Suppressor macrophage treated with lipopolysaccharide for 4 hours (primary cell): ENCODE measurements around the gene TRIM44.
"Not testable (repeated sequence)": the region's sequence is repeated elsewhere in the genome, so short reads cannot be mapped to it uniquely, and the experiment has no call there.

Experiments
- DNase-seq: peaks from one replicate; pipeline ENCODE4 v3.0.0-alpha.2; 2020

Gene TRIM44

GRCh38 chr11:35763765-35764164, 101.2 kb downstream of the TRIM44 start:
- no peak for DNase-seq

- no peak for DNase-seq
Measured at GRCh38 chr11:35764417-35764816, 101.8 kb downstream of the TRIM44 start.

GRCh38 chr11:35765211-35765610, 102.6 kb downstream of the TRIM44 start:
- DNase-seq = no peak

- DNase-seq = no peak
Measured at GRCh38 chr11:35766651-35767050, 104.1 kb downstream of the TRIM44 start.

GRCh38 chr11:35770425-35770824, 107.8 kb downstream of the TRIM44 start:
- DNase-seq = not testable (repeated sequence)

GRCh38 chr11:35771722-35772121, 109.1 kb downstream of the TRIM44 start:
- no peak for DNase-seq

- DNase-seq = not testable (repeated sequence)
Measured at GRCh38 chr11:35777241-35777640, 114.7 kb downstream of the TRIM44 start.

- not testable (repeated sequence) for DNase-seq
Measured at GRCh38 chr11:35778943-35779342, 116.4 kb downstream of the TRIM44 start.

DNA sequence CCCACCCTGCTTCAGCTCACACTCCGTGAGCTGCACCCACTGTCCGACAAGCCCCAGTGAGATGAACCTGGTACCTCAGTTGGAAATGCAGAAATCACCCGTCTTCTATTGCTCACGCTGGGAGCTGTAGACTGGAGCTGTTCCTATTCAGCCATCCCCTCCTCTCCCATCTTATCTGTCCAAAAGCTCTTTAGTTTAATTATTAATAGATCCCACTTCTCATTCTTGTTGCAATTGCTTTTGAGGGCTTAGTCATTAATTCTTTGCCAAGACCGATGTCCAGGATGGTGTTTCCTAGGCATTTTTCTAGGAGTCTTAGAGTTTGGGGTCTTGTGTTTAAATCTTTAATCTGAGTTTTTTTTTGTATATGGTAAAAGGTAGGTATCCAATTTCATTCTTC, 116.8 kb downstream of the TRIM44 start:
- no peak for DNase-seq

- no peak for DNase-seq
Measured at GRCh38 chr11:35780951-35781860, 118.6 kb downstream of the TRIM44 start.

DNA sequence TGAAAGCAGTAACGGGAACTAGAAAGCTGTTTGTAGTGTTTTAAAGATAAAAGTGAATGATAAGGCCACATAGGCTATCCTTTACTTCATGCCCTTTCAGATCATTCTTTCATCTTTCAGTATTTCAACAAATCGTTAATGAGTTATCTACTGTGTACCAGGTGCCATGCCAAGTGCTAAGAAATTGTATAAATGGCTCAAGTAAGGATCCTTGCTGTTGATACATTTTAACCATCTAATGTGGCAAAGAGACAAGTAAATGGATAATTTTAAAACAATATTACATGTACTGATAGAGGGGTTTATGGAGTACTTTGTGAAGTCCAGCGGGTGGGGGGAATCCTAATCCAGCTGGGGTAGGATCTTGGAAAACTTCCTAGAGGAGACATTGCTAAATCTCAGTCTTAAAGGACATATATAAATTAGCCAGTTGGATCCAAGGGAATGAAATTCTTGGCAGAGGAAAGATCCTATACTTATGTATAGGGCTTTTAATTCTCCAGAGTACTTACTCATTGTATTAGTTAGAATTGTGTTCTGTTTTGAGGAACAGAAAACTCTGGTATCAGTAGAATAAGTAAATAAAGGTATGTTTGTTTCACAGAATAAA, 119.4 kb downstream of the TRIM44 start:
- DNase-seq = no peak

- DNase-seq = no peak
Measured at GRCh38 chr11:35783809-35784208, 121.2 kb downstream of the TRIM44 start.

- DNase-seq = no peak
Measured at GRCh38 chr11:35784699-35785098, 122.1 kb downstream of the TRIM44 start.

GRCh38 chr11:35785287-35786167, 123.0 kb downstream of the TRIM44 start:
- no peak for DNase-seq

- no peak for DNase-seq
Measured at GRCh38 chr11:35786188-35786587, 123.6 kb downstream of the TRIM44 start.

GRCh38 chr11:35787013-35787504, 124.5 kb downstream of the TRIM44 start:
- DNase-seq = no peak

DNA sequence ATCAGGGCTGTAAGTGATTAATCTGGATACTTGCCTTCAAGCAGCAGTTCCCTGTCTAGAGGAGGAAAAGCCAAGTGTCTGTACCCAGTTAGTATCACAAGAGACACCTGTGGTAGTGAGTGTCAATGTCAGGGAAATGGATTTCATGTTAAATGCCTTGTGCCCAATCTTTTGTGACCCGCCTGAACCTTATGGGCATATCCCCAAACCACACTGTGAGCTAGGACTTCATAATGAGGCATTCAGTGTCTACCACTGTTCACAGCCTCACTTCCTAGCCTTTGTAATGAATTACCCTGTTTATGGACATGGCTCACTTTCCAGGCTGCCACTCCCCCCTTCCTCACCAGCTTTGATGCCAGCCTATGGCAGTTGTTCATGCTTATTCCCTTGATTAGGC, 125.1 kb downstream of the TRIM44 start:
- no peak for DNase-seq

DNA sequence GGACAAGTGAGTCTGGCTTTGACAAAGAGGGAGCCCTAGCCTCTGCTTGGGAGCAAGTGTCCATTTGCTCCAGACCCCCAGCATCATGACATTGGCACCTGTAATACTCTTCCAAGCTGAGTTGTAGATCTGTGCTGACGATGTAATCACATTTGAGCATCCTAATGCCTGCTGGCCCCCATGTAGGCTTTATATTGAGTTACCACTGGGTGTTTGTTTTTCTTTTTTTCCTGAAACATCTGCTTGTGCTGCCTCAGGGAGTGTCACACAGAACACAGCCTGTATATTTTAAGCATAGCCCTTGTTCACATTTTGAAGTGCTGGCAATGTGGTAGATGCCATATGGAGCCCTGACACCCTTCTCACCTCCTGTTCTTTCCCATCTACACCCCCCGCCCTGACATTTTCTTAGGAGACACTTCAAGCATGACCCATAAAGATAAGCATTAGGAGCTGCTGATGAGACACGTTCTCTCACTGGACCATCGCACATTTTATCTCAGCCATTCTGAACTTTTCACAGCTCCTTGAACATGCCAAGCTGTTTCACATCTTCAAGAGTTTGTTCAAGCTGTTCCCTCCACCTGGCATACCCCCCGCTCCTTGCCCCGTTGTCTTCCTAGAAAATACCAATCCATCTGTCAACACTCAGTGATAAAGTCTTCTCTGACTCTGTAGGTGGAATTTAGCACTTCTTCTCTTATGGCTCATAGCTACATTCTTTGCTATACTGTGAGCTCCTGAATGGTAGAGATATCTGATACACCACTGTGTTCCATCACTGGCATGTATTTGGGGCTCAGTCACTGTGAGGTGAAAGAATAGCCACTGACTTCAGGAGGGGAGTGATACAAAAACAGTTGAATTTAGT, 128.7 kb downstream of the TRIM44 start:
- DNase-seq = no peak

DNA sequence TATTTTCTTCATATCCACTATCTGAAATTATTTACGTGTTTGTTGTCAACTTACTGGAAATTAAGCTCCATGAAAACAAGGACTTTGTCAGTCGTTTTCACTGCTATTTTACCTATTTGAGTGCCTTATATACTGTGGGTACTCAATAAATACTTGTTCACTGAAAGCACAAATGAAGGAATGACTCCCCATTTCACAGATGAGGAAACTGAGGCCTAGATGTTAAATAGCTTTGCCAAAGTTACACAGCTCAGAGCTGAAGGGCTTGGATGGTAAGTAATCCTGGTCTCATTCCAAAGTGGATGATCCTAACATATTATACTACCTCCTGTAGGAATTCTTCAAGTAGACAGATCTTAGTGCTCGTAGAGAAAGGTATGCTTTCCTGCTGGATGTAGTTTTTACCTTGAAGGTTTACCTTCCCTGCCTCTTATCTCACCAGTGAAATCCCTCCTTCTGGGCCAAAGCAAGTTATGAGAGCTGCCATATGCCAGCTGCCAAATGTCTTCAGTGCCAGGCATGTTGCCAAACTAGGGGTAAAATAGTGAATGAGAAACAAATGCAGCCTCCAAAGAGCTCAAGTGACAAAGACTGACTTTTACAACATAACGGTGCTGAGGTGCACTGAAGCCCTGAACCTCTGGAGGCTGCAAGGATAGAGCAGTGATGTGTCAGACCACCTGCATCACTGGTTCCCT, 129.7 kb downstream of the TRIM44 start:
- no peak for DNase-seq

- DNase-seq = no peak
Measured at GRCh38 chr11:35792846-35793192, 130.2 kb downstream of the TRIM44 start.

DNA sequence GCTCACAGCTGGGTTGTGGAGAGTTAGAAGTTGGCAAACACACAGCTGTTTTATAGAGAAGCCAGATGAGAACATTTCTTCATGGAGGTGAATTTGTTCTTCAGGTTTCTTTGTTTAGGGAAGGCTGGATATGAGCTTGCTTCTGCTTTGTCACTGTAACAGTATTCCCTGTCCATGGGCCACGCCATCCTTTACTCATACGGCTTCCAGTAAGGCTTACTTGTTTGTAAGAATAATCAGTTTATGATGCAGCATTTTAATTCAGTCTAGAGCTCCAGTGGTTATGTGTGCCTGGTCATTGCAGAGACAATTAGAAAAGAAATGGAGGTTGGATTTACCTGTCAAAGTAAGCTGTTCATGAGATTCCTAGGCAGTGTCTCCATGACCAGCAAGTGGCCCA, 131.8 kb downstream of the TRIM44 start:
- no peak for DNase-seq

DNA sequence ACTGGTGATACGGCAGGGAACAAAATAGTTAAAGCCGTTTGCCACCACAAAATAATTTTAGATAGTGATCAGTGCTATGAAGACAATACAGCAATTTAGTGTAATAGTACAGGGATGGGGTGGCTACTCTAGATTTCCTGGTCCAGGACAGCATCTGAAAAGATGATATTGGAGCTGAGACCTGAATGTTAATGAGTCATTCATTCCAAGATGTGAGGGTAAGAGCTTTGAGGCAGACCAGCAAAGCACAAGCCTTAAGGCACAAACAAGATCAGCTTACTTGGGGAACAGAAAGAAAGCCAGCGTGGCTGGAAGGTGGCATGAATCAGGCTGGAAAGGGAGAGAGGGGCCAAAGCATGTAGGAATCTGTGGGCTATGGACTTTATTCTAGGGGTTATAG, 132.3 kb downstream of the TRIM44 start:
- no peak for DNase-seq
